K562 (cell line): Measurements from ENCODE around the gene LMF2. TPM values are rescaled to one million over a fixed set of nuclear protein-coding genes. Genes with fewer than 3 reads are reported as not detected.

Experiments
- CBX8 ChIP-seq: fragments of 200-600 bp; sonication (generic); IDR thresholded peaks from 2 replicates; pipeline ENCODE4 v1.6.1; 2012; ENCODE audit warnings: borderline replicate concordance, mixed run types, low read depth, mild to moderate bottlenecking, moderate library complexity, mixed read lengths, low read length, control low read depth, inconsistent platforms; ENCODE audit not compliant: poor library complexity, severe bottlenecking; ENCODE audit errors: extremely low read depth
- GABPA ChIP-seq: fragments of 200-800 bp; sonication (Bioruptor generic); conservative IDR thresholded peaks from 2 replicates; pipeline ENCODE4 v1.6.1; 2016; ENCODE audit warnings: low read depth, missing genetic modification characterization, missing compliant biosample characterization
- NR2F6 ChIP-seq: fragments of 450-650 bp; formaldehyde crosslinking; IDR thresholded peaks from 2 replicates; pipeline ENCODE4 v1.4.0; 2020; ENCODE audit warnings: mild to moderate bottlenecking
- NRF1 ChIP-seq, 2 experiments: fragments of 450-650 bp; IDR thresholded peaks in 1 of 2; conservative IDR thresholded peaks in 1 of 2; 2 replicates each; pipeline ENCODE4 v1.6.1; 2014; ENCODE audit warnings: mild to moderate bottlenecking in 2 of 2
- PHF20 ChIP-seq: fragments of 450-650 bp; IDR thresholded peaks from 2 replicates; pipeline ENCODE4 v1.6.1; 2018; ENCODE audit not compliant: partially characterized antibody
- polyA plus RNA-seq, 8 experiments: library from polyadenylated mRNA; depleted of rRNA in 4 of 8; stranded (reverse) in 5 of 8; unstranded in 3 of 8; fragments of >200 nt; fragmentation: Nextera tagmentation in 2 of 8; fragmentation: Illumina TruSeq in 1 of 8; extraction: Ambion mirVana in 2 of 8; extraction: Trizol in 1 of 8; gene quantifications; 2 replicates each; pipeline versions ENCODE4 v1.2.1 to v1.2.3, GENCODE V29; 2011 to 2014; ENCODE audit warnings: inconsistent platforms in 1 of 8, missing spikeins in 1 of 8
- total RNA-seq, 7 experiments: library from RNA; depleted of rRNA in 6 of 7; stranded (reverse); fragments of >200 nt in 6 of 7; fragmentation: Illumina TruSeq in 2 of 7; extraction: Trizol in 2 of 7; gene quantifications; 2 replicates each; pipeline versions ENCODE4 v1.2.1 to v1.2.3, GENCODE V29; 2011 to 2021; ENCODE audit warnings: low replicate concordance in 1 of 7
- TF ChIP-seq, protein P1 (sequence below): fragments of 450-650 bp; IDR thresholded peaks from 2 replicates; pipeline ENCODE4 v1.6.1; 2016; ENCODE audit warnings: mild to moderate bottlenecking
- TF ChIP-seq, protein P2 (sequence below): sonication (generic); formaldehyde crosslinking; IDR thresholded peaks from 2 replicates; pipeline ENCODE4 v1.8.0; 2022; ENCODE audit warnings: mild to moderate bottlenecking, missing genetic modification reagents
- TF ChIP-seq, protein P3 (sequence below): fragments of 200-400 bp; formaldehyde crosslinking; IDR thresholded peaks from 2 replicates; pipeline ENCODE4 v1.6.1; 2017; ENCODE audit warnings: mild to moderate bottlenecking, low read depth, low read length, moderate library complexity
- TF ChIP-seq, protein P4 (sequence below): IDR thresholded peaks from 2 replicates; pipeline ENCODE4 v1.6.1; 2014; ENCODE audit warnings: antibody characterized with exemption
- TF ChIP-seq, protein P5 (sequence below), 2 experiments: fragments of 450-650 bp; conservative IDR thresholded peaks; 2 replicates each; pipeline ENCODE4 v1.6.1; 2017; ENCODE audit warnings: mild to moderate bottlenecking in 2 of 2, moderate library complexity in 2 of 2

Gene LMF2
- total and polyA plus RNA-seq, 9 of the 15 experiments (the other 6 are each of a cell fraction or from before 2014, with no cell fraction given) = 0.08 to 37.1 (median 7.6) TPM

DNA sequence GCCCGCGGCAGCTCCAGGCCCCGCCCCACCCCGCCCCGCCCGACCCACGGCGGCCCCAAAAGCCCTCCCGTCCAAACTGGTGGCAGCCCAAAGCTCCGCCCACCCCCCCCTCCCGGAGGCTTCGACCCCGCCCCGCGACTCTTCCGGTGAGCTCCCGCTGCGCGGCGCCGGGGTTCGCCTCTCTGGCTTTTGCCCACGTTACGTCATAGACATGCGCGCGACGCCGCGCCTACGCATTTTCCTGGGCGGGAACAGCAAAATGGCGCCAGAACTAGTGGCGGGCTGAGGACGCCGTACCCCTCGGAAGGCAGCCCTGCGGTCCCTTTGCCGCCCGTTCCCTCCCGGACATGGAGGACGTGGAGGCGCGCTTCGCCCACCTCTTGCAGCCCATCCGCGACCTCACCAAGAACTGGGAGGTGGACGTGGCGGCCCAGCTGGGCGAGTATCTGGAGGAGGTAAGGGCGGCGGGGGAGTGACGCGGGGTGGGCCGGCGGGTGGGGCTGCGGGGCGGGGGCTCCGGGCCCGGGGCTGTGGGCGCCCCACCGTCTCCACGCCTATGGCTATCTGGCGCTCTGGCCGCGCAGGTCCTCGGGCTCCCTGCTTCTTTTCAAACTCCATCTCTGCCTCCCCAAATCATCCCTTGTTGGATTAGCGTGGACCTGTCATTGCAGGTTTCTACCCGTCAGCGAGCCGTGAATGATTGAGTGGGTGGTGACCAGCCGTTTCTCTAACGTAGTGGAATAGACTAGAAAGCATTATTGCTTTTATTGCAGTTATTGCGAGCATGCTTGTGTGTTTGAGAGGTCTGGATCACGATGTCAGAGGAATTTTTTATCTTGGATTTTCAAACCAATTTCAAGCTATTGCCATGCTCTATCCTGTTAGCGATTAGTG, 736 bp upstream of the LMF2 start, which contains the start of gene NCAPH2 (continued):
- TF ChIP-seq, protein P1, sequence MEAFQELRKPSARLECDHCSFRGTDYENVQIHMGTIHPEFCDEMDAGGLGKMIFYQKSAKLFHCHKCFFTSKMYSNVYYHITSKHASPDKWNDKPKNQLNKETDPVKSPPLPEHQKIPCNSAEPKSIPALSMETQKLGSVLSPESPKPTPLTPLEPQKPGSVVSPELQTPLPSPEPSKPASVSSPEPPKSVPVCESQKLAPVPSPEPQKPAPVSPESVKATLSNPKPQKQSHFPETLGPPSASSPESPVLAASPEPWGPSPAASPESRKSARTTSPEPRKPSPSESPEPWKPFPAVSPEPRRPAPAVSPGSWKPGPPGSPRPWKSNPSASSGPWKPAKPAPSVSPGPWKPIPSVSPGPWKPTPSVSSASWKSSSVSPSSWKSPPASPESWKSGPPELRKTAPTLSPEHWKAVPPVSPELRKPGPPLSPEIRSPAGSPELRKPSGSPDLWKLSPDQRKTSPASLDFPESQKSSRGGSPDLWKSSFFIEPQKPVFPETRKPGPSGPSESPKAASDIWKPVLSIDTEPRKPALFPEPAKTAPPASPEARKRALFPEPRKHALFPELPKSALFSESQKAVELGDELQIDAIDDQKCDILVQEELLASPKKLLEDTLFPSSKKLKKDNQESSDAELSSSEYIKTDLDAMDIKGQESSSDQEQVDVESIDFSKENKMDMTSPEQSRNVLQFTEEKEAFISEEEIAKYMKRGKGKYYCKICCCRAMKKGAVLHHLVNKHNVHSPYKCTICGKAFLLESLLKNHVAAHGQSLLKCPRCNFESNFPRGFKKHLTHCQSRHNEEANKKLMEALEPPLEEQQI = no peak
- TF ChIP-seq NRF1 (conservative IDR thresholded peaks at IDR 0.05 in 1 of 2, IDR thresholded peaks at IDR 0.05 in 1 of 2) = peak; percentile 86 to 89
- no peak for TF ChIP-seq CBX8
- TF ChIP-seq, protein P2, sequence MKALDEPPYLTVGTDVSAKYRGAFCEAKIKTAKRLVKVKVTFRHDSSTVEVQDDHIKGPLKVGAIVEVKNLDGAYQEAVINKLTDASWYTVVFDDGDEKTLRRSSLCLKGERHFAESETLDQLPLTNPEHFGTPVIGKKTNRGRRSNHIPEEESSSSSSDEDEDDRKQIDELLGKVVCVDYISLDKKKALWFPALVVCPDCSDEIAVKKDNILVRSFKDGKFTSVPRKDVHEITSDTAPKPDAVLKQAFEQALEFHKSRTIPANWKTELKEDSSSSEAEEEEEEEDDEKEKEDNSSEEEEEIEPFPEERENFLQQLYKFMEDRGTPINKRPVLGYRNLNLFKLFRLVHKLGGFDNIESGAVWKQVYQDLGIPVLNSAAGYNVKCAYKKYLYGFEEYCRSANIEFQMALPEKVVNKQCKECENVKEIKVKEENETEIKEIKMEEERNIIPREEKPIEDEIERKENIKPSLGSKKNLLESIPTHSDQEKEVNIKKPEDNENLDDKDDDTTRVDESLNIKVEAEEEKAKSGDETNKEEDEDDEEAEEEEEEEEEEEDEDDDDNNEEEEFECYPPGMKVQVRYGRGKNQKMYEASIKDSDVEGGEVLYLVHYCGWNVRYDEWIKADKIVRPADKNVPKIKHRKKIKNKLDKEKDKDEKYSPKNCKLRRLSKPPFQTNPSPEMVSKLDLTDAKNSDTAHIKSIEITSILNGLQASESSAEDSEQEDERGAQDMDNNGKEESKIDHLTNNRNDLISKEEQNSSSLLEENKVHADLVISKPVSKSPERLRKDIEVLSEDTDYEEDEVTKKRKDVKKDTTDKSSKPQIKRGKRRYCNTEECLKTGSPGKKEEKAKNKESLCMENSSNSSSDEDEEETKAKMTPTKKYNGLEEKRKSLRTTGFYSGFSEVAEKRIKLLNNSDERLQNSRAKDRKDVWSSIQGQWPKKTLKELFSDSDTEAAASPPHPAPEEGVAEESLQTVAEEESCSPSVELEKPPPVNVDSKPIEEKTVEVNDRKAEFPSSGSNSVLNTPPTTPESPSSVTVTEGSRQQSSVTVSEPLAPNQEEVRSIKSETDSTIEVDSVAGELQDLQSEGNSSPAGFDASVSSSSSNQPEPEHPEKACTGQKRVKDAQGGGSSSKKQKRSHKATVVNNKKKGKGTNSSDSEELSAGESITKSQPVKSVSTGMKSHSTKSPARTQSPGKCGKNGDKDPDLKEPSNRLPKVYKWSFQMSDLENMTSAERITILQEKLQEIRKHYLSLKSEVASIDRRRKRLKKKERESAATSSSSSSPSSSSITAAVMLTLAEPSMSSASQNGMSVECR (CRISPR knock-in tag) = peak; percentile 80
- TF ChIP-seq, protein P3, sequence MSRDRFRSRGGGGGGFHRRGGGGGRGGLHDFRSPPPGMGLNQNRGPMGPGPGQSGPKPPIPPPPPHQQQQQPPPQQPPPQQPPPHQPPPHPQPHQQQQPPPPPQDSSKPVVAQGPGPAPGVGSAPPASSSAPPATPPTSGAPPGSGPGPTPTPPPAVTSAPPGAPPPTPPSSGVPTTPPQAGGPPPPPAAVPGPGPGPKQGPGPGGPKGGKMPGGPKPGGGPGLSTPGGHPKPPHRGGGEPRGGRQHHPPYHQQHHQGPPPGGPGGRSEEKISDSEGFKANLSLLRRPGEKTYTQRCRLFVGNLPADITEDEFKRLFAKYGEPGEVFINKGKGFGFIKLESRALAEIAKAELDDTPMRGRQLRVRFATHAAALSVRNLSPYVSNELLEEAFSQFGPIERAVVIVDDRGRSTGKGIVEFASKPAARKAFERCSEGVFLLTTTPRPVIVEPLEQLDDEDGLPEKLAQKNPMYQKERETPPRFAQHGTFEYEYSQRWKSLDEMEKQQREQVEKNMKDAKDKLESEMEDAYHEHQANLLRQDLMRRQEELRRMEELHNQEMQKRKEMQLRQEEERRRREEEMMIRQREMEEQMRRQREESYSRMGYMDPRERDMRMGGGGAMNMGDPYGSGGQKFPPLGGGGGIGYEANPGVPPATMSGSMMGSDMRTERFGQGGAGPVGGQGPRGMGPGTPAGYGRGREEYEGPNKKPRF = no peak
- no peak for TF ChIP-seq NR2F6 (CRISPR knock-in tag)
- TF ChIP-seq PHF20 = peak; percentile 88
- TF ChIP-seq, protein P4, sequence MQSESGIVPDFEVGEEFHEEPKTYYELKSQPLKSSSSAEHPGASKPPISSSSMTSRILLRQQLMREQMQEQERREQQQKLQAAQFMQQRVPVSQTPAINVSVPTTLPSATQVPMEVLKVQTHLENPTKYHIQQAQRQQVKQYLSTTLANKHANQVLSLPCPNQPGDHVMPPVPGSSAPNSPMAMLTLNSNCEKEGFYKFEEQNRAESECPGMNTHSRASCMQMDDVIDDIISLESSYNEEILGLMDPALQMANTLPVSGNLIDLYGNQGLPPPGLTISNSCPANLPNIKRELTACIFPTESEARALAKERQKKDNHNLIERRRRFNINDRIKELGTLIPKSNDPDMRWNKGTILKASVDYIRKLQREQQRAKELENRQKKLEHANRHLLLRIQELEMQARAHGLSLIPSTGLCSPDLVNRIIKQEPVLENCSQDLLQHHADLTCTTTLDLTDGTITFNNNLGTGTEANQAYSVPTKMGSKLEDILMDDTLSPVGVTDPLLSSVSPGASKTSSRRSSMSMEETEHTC = no peak
- TF ChIP-seq GABPA (tag) = peak; percentile 89
- TF ChIP-seq, protein P5, sequence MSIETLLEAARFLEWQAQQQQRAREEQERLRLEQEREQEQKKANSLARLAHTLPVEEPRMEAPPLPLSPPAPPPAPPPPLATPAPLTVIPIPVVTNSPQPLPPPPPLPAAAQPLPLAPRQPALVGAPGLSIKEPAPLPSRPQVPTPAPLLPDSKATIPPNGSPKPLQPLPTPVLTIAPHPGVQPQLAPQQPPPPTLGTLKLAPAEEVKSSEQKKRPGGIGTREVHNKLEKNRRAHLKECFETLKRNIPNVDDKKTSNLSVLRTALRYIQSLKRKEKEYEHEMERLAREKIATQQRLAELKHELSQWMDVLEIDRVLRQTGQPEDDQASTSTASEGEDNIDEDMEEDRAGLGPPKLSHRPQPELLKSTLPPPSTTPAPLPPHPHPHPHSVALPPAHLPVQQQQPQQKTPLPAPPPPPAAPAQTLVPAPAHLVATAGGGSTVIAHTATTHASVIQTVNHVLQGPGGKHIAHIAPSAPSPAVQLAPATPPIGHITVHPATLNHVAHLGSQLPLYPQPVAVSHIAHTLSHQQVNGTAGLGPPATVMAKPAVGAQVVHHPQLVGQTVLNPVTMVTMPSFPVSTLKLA (conservative IDR thresholded peaks at IDR 0.05) = peak; percentile 71 to 83
